HepG2 (cell line): ENCODE data around the gene AGAP1. TPM values are rescaled to one million over a fixed set of nuclear protein-coding genes. Genes with fewer than 3 reads are reported as not detected.

ENCODE experiments used
- ETV5 ChIP-seq: IDR thresholded peaks from 2 replicates; pipeline ENCODE4 v1.6.1; 2018; ENCODE audit warnings: missing biosample characterization, missing genetic modification reagents, inconsistent platforms, borderline replicate concordance
- NFE2L1 ChIP-seq: sonication (generic); formaldehyde crosslinking; IDR thresholded peaks from 2 replicates; pipeline ENCODE4 v1.4.0; 2020; ENCODE audit warnings: missing genetic modification reagents, mild to moderate bottlenecking, borderline replicate concordance
- PITX1 ChIP-seq: sonication (generic); formaldehyde crosslinking; IDR thresholded peaks from 2 replicates; pipeline ENCODE4 v1.5.1; 2020; ENCODE audit warnings: mild to moderate bottlenecking, missing genetic modification reagents
- POGZ ChIP-seq: sonication (generic); formaldehyde crosslinking; IDR thresholded peaks from 2 replicates; pipeline ENCODE4 v1.4.0; 2020; ENCODE audit warnings: mild to moderate bottlenecking, missing genetic modification reagents
- SKIL ChIP-seq: sonication (generic); formaldehyde crosslinking; IDR thresholded peaks from 2 replicates; pipeline ENCODE4 v1.8.0; 2022; ENCODE audit warnings: missing genetic modification reagents, mild to moderate bottlenecking, moderate library complexity, borderline replicate concordance
- SMAD3 ChIP-seq: sonication (generic); formaldehyde crosslinking; IDR thresholded peaks from 2 replicates; pipeline ENCODE4 v1.4.0; 2020; ENCODE audit warnings: missing genetic modification reagents
- TFAP4 ChIP-seq: sonication (generic); IDR thresholded peaks from 2 replicates; pipeline ENCODE4 v1.6.1; 2016; ENCODE audit warnings: low read depth, borderline replicate concordance
- ZBTB4 ChIP-seq: sonication (generic); formaldehyde crosslinking; IDR thresholded peaks from 2 replicates; pipeline ENCODE4 v1.4.0; 2020; ENCODE audit warnings: missing genetic modification reagents, mild to moderate bottlenecking, borderline replicate concordance
- ZBTB7A ChIP-seq: sonication (generic); formaldehyde crosslinking; IDR thresholded peaks from 2 replicates; pipeline ENCODE4 v1.8.0; 2022; ENCODE audit warnings: mild to moderate bottlenecking, missing genetic modification reagents
- ZMYM3 ChIP-seq: sonication (generic); formaldehyde crosslinking; IDR thresholded peaks from 2 replicates; pipeline ENCODE4 v1.5.1; 2020; ENCODE audit warnings: mild to moderate bottlenecking, missing genetic modification reagents
- ZNF33B ChIP-seq: sonication (generic); formaldehyde crosslinking; IDR thresholded peaks from 2 replicates; pipeline ENCODE4 v1.5.1; 2020; ENCODE audit warnings: mild to moderate bottlenecking, missing genetic modification reagents
- ZNF883 ChIP-seq: sonication (generic); formaldehyde crosslinking; IDR thresholded peaks from 2 replicates; pipeline ENCODE4 v1.5.1; 2020; ENCODE audit warnings: mild to moderate bottlenecking, missing genetic modification reagents; ENCODE audit errors: not compliant biosample characterization
- polyA plus RNA-seq, 8 experiments: library from polyadenylated mRNA; depleted of rRNA in 3 of 8; stranded (reverse) in 7 of 8; unstranded in 1 of 8; fragments of >200 nt; fragmentation: Illumina TruSeq in 4 of 8; extraction: Trizol in 4 of 8; gene quantifications; 2 replicates each; pipeline versions ENCODE4 v1.2.1 to v1.2.3, GENCODE V29; 2011 to 2016; ENCODE audit warnings: low read depth in 4 of 8, missing spikeins in 1 of 8, mixed read lengths in 1 of 8; ENCODE audit not compliant: insufficient read depth in 1 of 8
- total RNA-seq, 5 experiments: library from RNA; depleted of rRNA; stranded (reverse); fragments of >200 nt; fragmentation: Illumina TruSeq; extraction: Trizol; gene quantifications; 2 replicates each; pipeline ENCODE4 v1.2.3, GENCODE V29; 2016; ENCODE audit warnings: low read depth in 1 of 5

The AGAP1 gene
- total and polyA plus RNA-seq, 2 of the 13 experiments (the other 11 are each of a cell fraction or from before 2014, with no cell fraction given), result 21.2 to 32.7 TPM

GRCh38 chr2:235579128-235579527 is 85.3 kb downstream of the AGAP1 start (continued):
- TF ChIP-seq ZMYM3 (CRISPR knock-in tag) (peak; percentile 41; the same call in 1 of the 2 replicates), ZBTB7A (CRISPR knock-in tag) (no peak), ETV5 (CRISPR knock-in tag) (peak; percentile 52; the same call in 1 of the 2 replicates), NFE2L1 (no peak), ZNF883 (no peak), SMAD3 (CRISPR knock-in tag) (0 out of 2 replicates have a peak, but pooled peaks have one; percentile 39), POGZ (CRISPR knock-in tag) (peak; percentile 78), PITX1 (CRISPR knock-in tag) (peak; percentile 84; the same call in 1 of the 2 replicates), ZNF33B (CRISPR knock-in tag) (no peak), ZBTB4 (CRISPR knock-in tag) (0 out of 2 replicates have a peak, but pooled peaks have one; percentile 36), TFAP4 (peak; percentile 89), SKIL (CRISPR knock-in tag) (peak; percentile 57; the same call in 1 of the 2 replicates)
